Measurements from ENCODE around the gene ZNF714. TPM values are rescaled to one million over a fixed set of nuclear protein-coding genes. Genes with fewer than 3 reads are reported as not detected.

Gene ZNF714
- total and polyA plus RNA-seq, 10 of the 15 experiments (the other 5 are each of a cell fraction or from before 2014, with no cell fraction given), result 4.9 to 13.2 (median 9.1) TPM

DNA sequence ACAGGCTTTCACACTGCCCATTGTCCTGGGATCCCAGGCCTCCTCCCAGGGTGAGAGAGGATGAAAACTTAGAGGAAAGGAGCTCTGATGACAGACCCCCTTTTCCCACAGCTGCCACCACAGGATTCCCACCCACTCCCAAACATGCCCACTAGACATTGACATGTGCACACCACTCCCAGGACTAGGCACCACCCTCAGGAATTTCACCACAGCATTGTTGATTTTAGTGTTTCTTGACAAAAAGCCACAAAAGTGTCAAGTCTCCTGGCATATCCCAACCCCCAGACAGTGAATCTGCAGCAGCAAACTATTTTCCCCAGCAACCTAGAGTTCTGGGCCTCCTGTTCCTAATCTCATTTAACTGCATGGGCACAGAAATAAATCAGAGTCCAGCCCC is 10.1 kb downstream of the ZNF714 start:
- DNase-seq (ENCODE audit: low read depth, low spot score) (no peak), FAIRE-seq (no peak), ATAC-seq (no peak)
- ChIA-PET POLR2A (no interaction called here), SMC1A (ENCODE audit: uncharacterized antibody, unreplicated experiment) (no interaction called here), RAD21 (ENCODE audit: unreplicated experiment) (no interaction called here), CTCF (no interaction called here)
- Histone ChIP-seq H3K4me3 (no peak overlapping the region), H3K4me1 (ENCODE audit: control insufficient read depth, insufficient read depth, low read length) (no peaks in the 10 kb centered on the region), H3K36me3 (ENCODE audit: control insufficient read depth in 2 of 2, insufficient read depth in 2 of 2, low read length in 1 of 2) (no peaks in the 10 kb centered on the region; a peak in 1 of 4 replicates), H3K27ac (ENCODE audit: control insufficient read depth, insufficient read depth) (no peak overlapping the region), H3K9me3 (replicated peaks; ENCODE audit: control insufficient read depth, insufficient read depth, low read length) (no peaks in the 10 kb centered on the region; the same call in 2 of the 3 replicates), H2AFZ (ENCODE audit: control insufficient read depth, low read depth, low read length) (no peak overlapping the region), H3K9ac (ENCODE audit: control insufficient read depth, insufficient read depth, low read length) (no peak overlapping the region), H3K79me2 (ENCODE audit: control insufficient read depth, insufficient read depth, low read length) (no peaks in the 10 kb centered on the region), H3K4me2 (ENCODE audit: control insufficient read depth, insufficient read depth) (no peak overlapping the region), H3K27me3 (replicated peaks in 1 of 2; ENCODE audit: control insufficient read depth in 2 of 2, insufficient read depth in 2 of 2, low read length in 1 of 2) (no peaks in the 10 kb centered on the region), H4K20me1 (ENCODE audit: control insufficient read depth, insufficient read depth) (no peaks in the 10 kb centered on the region)
- BruUV-seq (replicated peaks), result no TSS peak
- intact Hi-C loops (cut with micrococcal nuclease; ENCODE audit: unreplicated experiment) (no loop called here), in situ Hi-C loops (cut with MboI) (loop anchor here (5.0 kb wide), 1 partner anchor 60 kb away; no protein-coding TSS in a partner anchor)
- TF ChIP-seq, protein P1, sequence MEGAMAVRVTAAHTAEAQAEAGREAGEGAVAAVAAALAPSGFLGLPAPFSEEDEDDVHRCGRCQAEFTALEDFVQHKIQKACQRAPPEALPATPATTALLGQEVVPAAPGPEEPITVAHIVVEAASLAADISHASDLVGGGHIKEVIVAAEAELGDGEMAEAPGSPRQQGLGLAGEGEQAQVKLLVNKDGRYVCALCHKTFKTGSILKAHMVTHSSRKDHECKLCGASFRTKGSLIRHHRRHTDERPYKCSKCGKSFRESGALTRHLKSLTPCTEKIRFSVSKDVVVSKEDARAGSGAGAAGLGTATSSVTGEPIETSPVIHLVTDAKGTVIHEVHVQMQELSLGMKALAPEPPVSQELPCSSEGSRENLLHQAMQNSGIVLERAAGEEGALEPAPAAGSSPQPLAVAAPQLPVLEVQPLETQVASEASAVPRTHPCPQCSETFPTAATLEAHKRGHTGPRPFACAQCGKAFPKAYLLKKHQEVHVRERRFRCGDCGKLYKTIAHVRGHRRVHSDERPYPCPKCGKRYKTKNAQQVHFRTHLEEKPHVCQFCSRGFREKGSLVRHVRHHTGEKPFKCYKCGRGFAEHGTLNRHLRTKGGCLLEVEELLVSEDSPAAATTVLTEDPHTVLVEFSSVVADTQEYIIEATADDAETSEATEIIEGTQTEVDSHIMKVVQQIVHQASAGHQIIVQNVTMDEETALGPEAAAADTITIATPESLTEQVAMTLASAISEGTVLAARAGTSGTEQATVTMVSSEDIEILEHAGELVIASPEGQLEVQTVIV (IDR thresholded peaks at IDR 0.05; ENCODE audit: borderline replicate concordance, partially characterized antibody), result no peak
- TF ChIP-seq, protein P2, sequence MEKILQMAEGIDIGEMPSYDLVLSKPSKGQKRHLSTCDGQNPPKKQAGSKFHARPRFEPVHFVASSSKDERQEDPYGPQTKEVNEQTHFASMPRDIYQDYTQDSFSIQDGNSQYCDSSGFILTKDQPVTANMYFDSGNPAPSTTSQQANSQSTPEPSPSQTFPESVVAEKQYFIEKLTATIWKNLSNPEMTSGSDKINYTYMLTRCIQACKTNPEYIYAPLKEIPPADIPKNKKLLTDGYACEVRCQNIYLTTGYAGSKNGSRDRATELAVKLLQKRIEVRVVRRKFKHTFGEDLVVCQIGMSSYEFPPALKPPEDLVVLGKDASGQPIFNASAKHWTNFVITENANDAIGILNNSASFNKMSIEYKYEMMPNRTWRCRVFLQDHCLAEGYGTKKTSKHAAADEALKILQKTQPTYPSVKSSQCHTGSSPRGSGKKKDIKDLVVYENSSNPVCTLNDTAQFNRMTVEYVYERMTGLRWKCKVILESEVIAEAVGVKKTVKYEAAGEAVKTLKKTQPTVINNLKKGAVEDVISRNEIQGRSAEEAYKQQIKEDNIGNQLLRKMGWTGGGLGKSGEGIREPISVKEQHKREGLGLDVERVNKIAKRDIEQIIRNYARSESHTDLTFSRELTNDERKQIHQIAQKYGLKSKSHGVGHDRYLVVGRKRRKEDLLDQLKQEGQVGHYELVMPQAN (conservative IDR thresholded peaks at IDR 0.05), result no peak
- no peak for TF ChIP-seq GABPA (IDR thresholded peaks at IDR 0.05; ENCODE audit: low read depth)
- TF ChIP-seq, protein P3, sequence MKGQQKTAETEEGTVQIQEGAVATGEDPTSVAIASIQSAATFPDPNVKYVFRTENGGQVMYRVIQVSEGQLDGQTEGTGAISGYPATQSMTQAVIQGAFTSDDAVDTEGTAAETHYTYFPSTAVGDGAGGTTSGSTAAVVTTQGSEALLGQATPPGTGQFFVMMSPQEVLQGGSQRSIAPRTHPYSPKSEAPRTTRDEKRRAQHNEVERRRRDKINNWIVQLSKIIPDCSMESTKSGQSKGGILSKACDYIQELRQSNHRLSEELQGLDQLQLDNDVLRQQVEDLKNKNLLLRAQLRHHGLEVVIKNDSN (IDR thresholded peaks at IDR 0.05; ENCODE audit: borderline replicate concordance, extremely low read length, insufficient read depth, low read depth, low read length), result no peak
- TF ChIP-seq, protein P4, sequence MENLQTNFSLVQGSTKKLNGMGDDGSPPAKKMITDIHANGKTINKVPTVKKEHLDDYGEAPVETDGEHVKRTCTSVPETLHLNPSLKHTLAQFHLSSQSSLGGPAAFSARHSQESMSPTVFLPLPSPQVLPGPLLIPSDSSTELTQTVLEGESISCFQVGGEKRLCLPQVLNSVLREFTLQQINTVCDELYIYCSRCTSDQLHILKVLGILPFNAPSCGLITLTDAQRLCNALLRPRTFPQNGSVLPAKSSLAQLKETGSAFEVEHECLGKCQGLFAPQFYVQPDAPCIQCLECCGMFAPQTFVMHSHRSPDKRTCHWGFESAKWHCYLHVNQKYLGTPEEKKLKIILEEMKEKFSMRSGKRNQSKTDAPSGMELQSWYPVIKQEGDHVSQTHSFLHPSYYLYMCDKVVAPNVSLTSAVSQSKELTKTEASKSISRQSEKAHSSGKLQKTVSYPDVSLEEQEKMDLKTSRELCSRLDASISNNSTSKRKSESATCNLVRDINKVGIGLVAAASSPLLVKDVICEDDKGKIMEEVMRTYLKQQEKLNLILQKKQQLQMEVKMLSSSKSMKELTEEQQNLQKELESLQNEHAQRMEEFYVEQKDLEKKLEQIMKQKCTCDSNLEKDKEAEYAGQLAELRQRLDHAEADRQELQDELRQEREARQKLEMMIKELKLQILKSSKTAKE (IDR thresholded peaks at IDR 0.05; ENCODE audit: low read depth, poor library complexity, severe bottlenecking), result no peak
- no peak for TF ChIP-seq BHLHE40 (IDR thresholded peaks at IDR 0.05; ENCODE audit: borderline replicate concordance in 1 of 2, low read depth in 2 of 2, low read length in 1 of 2)
- TF ChIP-seq, protein P5, sequence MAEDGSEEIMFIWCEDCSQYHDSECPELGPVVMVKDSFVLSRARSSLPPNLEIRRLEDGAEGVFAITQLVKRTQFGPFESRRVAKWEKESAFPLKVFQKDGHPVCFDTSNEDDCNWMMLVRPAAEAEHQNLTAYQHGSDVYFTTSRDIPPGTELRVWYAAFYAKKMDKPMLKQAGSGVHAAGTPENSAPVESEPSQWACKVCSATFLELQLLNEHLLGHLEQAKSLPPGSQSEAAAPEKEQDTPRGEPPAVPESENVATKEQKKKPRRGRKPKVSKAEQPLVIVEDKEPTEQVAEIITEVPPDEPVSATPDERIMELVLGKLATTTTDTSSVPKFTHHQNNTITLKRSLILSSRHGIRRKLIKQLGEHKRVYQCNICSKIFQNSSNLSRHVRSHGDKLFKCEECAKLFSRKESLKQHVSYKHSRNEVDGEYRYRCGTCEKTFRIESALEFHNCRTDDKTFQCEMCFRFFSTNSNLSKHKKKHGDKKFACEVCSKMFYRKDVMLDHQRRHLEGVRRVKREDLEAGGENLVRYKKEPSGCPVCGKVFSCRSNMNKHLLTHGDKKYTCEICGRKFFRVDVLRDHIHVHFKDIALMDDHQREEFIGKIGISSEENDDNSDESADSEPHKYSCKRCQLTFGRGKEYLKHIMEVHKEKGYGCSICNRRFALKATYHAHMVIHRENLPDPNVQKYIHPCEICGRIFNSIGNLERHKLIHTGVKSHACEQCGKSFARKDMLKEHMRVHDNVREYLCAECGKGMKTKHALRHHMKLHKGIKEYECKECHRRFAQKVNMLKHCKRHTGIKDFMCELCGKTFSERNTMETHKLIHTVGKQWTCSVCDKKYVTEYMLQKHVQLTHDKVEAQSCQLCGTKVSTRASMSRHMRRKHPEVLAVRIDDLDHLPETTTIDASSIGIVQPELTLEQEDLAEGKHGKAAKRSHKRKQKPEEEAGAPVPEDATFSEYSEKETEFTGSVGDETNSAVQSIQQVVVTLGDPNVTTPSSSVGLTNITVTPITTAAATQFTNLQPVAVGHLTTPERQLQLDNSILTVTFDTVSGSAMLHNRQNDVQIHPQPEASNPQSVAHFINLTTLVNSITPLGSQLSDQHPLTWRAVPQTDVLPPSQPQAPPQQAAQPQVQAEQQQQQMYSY (CRISPR knock-in tag; IDR thresholded peaks at IDR 0.05), result no peak
- no peak for TF ChIP-seq NR2C1 (IDR thresholded peaks at IDR 0.05)
- no peak for TF ChIP-seq CBX5 (IDR thresholded peaks at IDR 0.05; ENCODE audit: low read depth)
- TF ChIP-seq TAF1 (IDR thresholded peaks at IDR 0.05; ENCODE audit: borderline replicate concordance, low read depth, low read length), result no peak
- TF ChIP-seq ZNF217 (IDR thresholded peaks at IDR 0.05), result no peak
- no peak for TF ChIP-seq SUZ12 (IDR thresholded peaks at IDR 0.05; ENCODE audit: unreplicated experiment)
- TF ChIP-seq KLF5 (IDR thresholded peaks at IDR 0.05; ENCODE audit: partially characterized antibody), result no peak
